ENCODE measurements around the gene AMH. TPM values are rescaled to one million over a fixed set of nuclear protein-coding genes. Genes with fewer than 3 reads are reported as not detected.

The AMH gene
- total RNA-seq, 1 donor from 2014 or later, result 5.6 TPM

DNA sequence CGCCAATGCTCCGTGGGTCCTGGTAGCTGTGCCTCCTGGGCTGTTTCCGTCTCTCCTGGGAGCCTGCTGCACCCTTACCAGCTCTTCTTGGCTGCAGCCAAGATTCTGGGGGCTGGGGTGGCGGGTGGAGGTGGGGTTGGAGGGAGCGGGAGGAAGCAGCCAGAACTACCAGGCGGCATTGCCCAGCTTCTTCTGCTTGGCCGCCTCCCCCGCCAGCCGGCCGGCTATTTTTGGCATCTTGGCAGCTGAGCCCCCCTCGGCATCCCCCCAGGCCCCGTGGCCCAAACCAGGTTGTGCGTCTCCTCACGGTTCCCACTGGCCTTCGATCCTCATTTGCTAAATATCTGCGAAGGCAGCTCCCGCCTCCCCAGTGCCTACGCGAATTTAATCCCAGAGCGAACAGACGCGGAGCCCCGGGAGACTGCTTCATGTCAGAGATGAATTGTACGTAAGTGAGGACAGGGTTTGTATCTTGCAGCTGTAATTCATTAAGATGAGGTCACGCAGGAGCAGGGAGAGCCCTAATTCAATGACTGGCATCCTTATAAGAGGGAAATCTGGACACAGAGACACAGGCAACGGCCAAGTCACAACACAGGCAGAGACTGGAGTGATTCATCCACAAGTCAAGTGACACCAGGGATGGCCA lies 45.7 kb downstream of the AMH start:
- peaks cover 3% of the 10 kb centered on the region for H3K27me3 Mint-ChIP-seq (ENCODE audit: unreplicated experiment)

DNA sequence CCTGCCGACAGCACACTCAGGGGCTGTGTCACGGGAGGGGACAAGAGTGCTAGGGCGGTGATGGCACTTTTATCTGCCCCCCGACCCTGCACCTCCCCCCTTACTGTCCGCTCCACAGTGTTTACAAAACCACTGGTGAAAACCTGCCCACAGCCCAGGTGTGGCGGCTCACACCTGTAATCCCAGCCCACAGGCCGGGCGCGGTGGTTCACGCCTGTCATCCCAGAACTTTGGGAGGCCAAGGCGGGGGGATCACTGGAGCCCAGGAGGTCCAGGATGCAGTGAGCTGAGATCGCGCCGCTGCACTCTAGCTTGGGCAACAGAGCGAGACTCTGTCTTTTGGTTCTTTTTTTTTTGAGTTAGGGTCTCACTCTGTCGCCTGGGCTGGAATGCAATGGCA lies 47.0 kb downstream of the AMH start:
- Mint-ChIP-seq H3K9me3 (ENCODE audit: unreplicated experiment) (no peaks in the 10 kb centered on the region), H3K27me3 (ENCODE audit: unreplicated experiment) (peaks cover 3% of the 10 kb centered on the region)

More for the DNA sequence above, 45.7 kb downstream of the AMH start:
- no peak overlapping the region for H3K27ac Mint-ChIP-seq (ENCODE audit: unreplicated experiment)
- no peak overlapping the region for H3K4me3 Mint-ChIP-seq (ENCODE audit: unreplicated experiment)
- no peaks in the 10 kb centered on the region for H3K9me3 Mint-ChIP-seq (ENCODE audit: unreplicated experiment)
- no peak for DNase-seq (ENCODE audit: low spot score)
- no peak for TF ChIP-seq CTCF (IDR thresholded peaks at IDR 0.05; ENCODE audit: unreplicated experiment)
- H3K4me1 Mint-ChIP-seq (ENCODE audit: unreplicated experiment), result no peaks in the 10 kb centered on the region
- H3K36me3 Mint-ChIP-seq (ENCODE audit: low read depth, unreplicated experiment), result no peaks in the 10 kb centered on the region

GRCh38 chr19:2300533-2300932 lies 51.4 kb downstream of the AMH start:
- H3K27ac Mint-ChIP-seq (ENCODE audit: unreplicated experiment), result no peak overlapping the region
- DNase-seq (ENCODE audit: low spot score), result no peak
- H3K36me3 Mint-ChIP-seq (ENCODE audit: low read depth, unreplicated experiment), result no peaks in the 10 kb centered on the region
- no peak for TF ChIP-seq CTCF (IDR thresholded peaks at IDR 0.05; ENCODE audit: unreplicated experiment)
- no peaks in the 10 kb centered on the region for H3K27me3 Mint-ChIP-seq (ENCODE audit: unreplicated experiment)
- no peaks in the 10 kb centered on the region for H3K4me1 Mint-ChIP-seq (ENCODE audit: unreplicated experiment)
- no peak overlapping the region for H3K4me3 Mint-ChIP-seq (ENCODE audit: unreplicated experiment)
- H3K9me3 Mint-ChIP-seq (ENCODE audit: unreplicated experiment), result no peaks in the 10 kb centered on the region

More for the DNA sequence above, 47.0 kb downstream of the AMH start:
- no peak for DNase-seq (ENCODE audit: low spot score)
- Mint-ChIP-seq H3K4me3 (ENCODE audit: unreplicated experiment) (no peak overlapping the region), H3K27ac (ENCODE audit: unreplicated experiment) (no peak overlapping the region), H3K36me3 (ENCODE audit: low read depth, unreplicated experiment) (no peaks in the 10 kb centered on the region), H3K4me1 (ENCODE audit: unreplicated experiment) (no peaks in the 10 kb centered on the region)
- no peak for TF ChIP-seq CTCF (IDR thresholded peaks at IDR 0.05; ENCODE audit: unreplicated experiment)

Small RNAs within 50 kb of the gene (microRNA-seq; reads per million reads assigned to microRNA genes)
- gene MIR1227 (ENCODE audit: unreplicated experiment), result 34.9 reads per million, percentile 72 among the genes with 10 or more reads in this experiment
- not detected for gene MIR4321 (ENCODE audit: unreplicated experiment)

Other genes starting within 250 kb of the AMH start
- 80.5 TPM for gene BTBD2, start 233.6 kb upstream of the AMH start, total RNA-seq (ENCODE audit: unreplicated experiment)
- gene MKNK2, start 198.1 kb upstream of the AMH start, total RNA-seq (ENCODE audit: unreplicated experiment), result 228 TPM
- 88.5 TPM for gene MOB3A, start 153.0 kb upstream of the AMH start, total RNA-seq (ENCODE audit: unreplicated experiment)
- gene IZUMO4, start 152.4 kb upstream of the AMH start, total RNA-seq (ENCODE audit: unreplicated experiment), result 8.9 TPM
- gene AP3D1, start 97.8 kb upstream of the AMH start, total RNA-seq (ENCODE audit: unreplicated experiment), result 169 TPM
- gene DOT1L, start 85.4 kb upstream of the AMH start, total RNA-seq (ENCODE audit: unreplicated experiment), result 57.1 TPM
- 126 TPM for gene PLEKHJ1, start 13.0 kb upstream of the AMH start, total RNA-seq (ENCODE audit: unreplicated experiment)
- gene SF3A2, start 12.5 kb upstream of the AMH start, total RNA-seq (ENCODE audit: unreplicated experiment), result 137 TPM
- gene JSRP1, start 7.1 kb downstream of the AMH start, total RNA-seq (ENCODE audit: unreplicated experiment), result not detected
- 0.97 TPM for gene PEAK3, start 32.9 kb downstream of the AMH start, total RNA-seq (ENCODE audit: unreplicated experiment)
- gene LINGO3, start 58.8 kb downstream of the AMH start, total RNA-seq (ENCODE audit: unreplicated experiment), result not detected
- 108 TPM for gene LSM7, start 79.3 kb downstream of the AMH start, total RNA-seq (ENCODE audit: unreplicated experiment)
- 75.2 TPM for gene SPPL2B, start 79.4 kb downstream of the AMH start, total RNA-seq (ENCODE audit: unreplicated experiment)
- not detected for gene TMPRSS9, start 110.9 kb downstream of the AMH start, total RNA-seq (ENCODE audit: unreplicated experiment)
- gene TIMM13, start 178.3 kb downstream of the AMH start, total RNA-seq (ENCODE audit: unreplicated experiment), result 117 TPM
- gene LMNB2, start 207.6 kb downstream of the AMH start, total RNA-seq (ENCODE audit: unreplicated experiment), result 49.6 TPM
- gene GADD45B, start 226.8 kb downstream of the AMH start, total RNA-seq (ENCODE audit: unreplicated experiment), result 1.2 TPM